Right lobe of liver (tissue), 6 donors: Measurements from ENCODE around the gene CEND1. TPM values are rescaled to one million over a fixed set of nuclear protein-coding genes. Genes with fewer than 3 reads are reported as not detected.

ENCODE experiments used
- ATAC-seq, 4 donors: fragments of 200-7000 bp; cut with Tn5 transposase; one replicate each; pipeline ENCODE4 v1.9.1; 2020; ENCODE audit warnings: mild to moderate bottlenecking in 4 of 4, moderate library complexity in 4 of 4
- DNase-seq, 3 donors: peaks; one replicate each; pipeline ENCODE4 v3.0.0-alpha.2; 2020
- H3K27ac ChIP-seq, 3 donors: fragments of 200-600 bp; one replicate each; pipeline ENCODE4 v1.8.0; 2022
- H3K27me3 ChIP-seq, 2 donors: fragments of 200-600 bp; one replicate each; pipeline ENCODE4 v1.8.0; 2022
- H3K36me3 ChIP-seq, 4 donors: fragments of 200-600 bp; sonication (generic) in 1 of 4; one replicate each; pipeline versions ENCODE4 v1.5.1 to v1.8.0; 2017 to 2022; ENCODE audit warnings: control low read depth in 1 of 4
- H3K4me1 ChIP-seq, 4 donors: fragments of 200-600 bp; sonication (generic) in 1 of 4; one replicate each; pipeline versions ENCODE4 v1.5.1 to v1.8.0; 2017 to 2022; ENCODE audit warnings: control low read depth in 1 of 4
- H3K4me3 ChIP-seq, 3 donors: fragments of 200-600 bp; one replicate each; pipeline ENCODE4 v1.8.0; 2022
- H3K9me3 ChIP-seq, 4 donors: fragments of 200-600 bp; sonication (generic) in 1 of 4; one replicate each; pipeline versions ENCODE4 v1.5.1 to v1.8.0; 2017 to 2022; ENCODE audit warnings: control low read depth in 1 of 4
- POLR2A ChIP-seq: fragments of 450-650 bp; IDR thresholded peaks from one replicate; pipeline ENCODE4 v1.6.1; 2017; ENCODE audit warnings: antibody characterized with exemption, mild to moderate bottlenecking
- WGBS: methylation state at CpG from one replicate; pipeline ENCODE4 v1.1.6; 2018; ENCODE audit warnings: low coverage, low lambda C conversion rate; ENCODE audit not compliant: insufficient coverage; ENCODE audit errors: missing lambda C conversion rate; 5-methylcytosine and 5-hydroxymethylcytosine counted together
- intact Hi-C, 2 donors: fragments of 100-400 bp; cut with DNase I; formaldehyde crosslinking; loops; one replicate each; pipeline versions ENCODE4 v1.11.2 to v1.14.1; 2022
- total RNA-seq, 6 experiments: library from RNA; depleted of rRNA in 2 of 6; stranded (reverse); fragments of >200 nt in 2 of 6; fragmentation: NEBNext Ultra II Directional in 3 of 6; extraction: Animal tissue kit (Norgen Biotek cat#: 25700) in 3 of 6; gene quantifications; one replicate each; pipeline versions ENCODE4 v1.1.0 to v1.2.4, GENCODE V29; 2016 to 2023
- TF ChIP-seq, protein P1 (sequence below), 4 donors: fragments of 200-600 bp in 3 of 4; fragments of 450-650 bp in 1 of 4; IDR thresholded peaks; one replicate each; pipeline versions ENCODE4 v1.5.1 to v1.8.0; 2016 to 2022; ENCODE audit warnings: antibody characterized with exemption in 4 of 4, mild to moderate bottlenecking in 2 of 4
- donor health status: DM: no; HTN: yes; CAD: no.
- donor health status: DM: no; HTN: no; CAD: no.
- donor health status: DM: no; HTN: no; CAD: no.
- donor health status: DM: no; HTN: yes; CAD: no.
- donor health status: DM: no; HTN: yes; CAD: no.

CEND1 gene
- total RNA-seq, 6 experiments from 2014 or later = not detected

GRCh38 chr11:815675-816432, 26.0 kb upstream of the CEND1 start:
- Histone ChIP-seq H3K27me3 (no peaks in the 10 kb centered on the region), H3K4me3 (no peak overlapping the region), H3K4me1 (peaks cover 0 to 21% (median 5%) of the 10 kb centered on the region in 4 donors), H3K9me3 (no peaks in the 10 kb centered on the region), H3K27ac (no peak overlapping the region), H3K36me3 (peaks cover 0 to 29% (median 0%) of the 10 kb centered on the region in 4 donors)
- DNase-seq = no peak
- intact Hi-C loops = no loop called here
- ATAC-seq = no peak
- no peak for TF ChIP-seq POLR2A
- TF ChIP-seq, protein P1, sequence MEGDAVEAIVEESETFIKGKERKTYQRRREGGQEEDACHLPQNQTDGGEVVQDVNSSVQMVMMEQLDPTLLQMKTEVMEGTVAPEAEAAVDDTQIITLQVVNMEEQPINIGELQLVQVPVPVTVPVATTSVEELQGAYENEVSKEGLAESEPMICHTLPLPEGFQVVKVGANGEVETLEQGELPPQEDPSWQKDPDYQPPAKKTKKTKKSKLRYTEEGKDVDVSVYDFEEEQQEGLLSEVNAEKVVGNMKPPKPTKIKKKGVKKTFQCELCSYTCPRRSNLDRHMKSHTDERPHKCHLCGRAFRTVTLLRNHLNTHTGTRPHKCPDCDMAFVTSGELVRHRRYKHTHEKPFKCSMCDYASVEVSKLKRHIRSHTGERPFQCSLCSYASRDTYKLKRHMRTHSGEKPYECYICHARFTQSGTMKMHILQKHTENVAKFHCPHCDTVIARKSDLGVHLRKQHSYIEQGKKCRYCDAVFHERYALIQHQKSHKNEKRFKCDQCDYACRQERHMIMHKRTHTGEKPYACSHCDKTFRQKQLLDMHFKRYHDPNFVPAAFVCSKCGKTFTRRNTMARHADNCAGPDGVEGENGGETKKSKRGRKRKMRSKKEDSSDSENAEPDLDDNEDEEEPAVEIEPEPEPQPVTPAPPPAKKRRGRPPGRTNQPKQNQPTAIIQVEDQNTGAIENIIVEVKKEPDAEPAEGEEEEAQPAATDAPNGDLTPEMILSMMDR (IDR thresholded peaks at IDR 0.05) = no peak
- WGBS = 92% methylated on average over 1 of the region's 11 CpGs

- no peak overlapping the region for H3K4me3 ChIP-seq
- H3K27ac ChIP-seq = no peak overlapping the region
- no peak for ATAC-seq
- no peak for TF ChIP-seq POLR2A
- TF ChIP-seq, protein P1 (IDR thresholded peaks at IDR 0.05) = no peak
- intact Hi-C loops = no loop called here
- H3K4me1 ChIP-seq = peaks cover 0 to 17% (median 6%) of the 10 kb centered on the region in 4 donors
- no peaks in the 10 kb centered on the region for H3K27me3 ChIP-seq
- H3K36me3 ChIP-seq = peaks cover 0 to 29% (median 0%) of the 10 kb centered on the region in 4 donors
- no peak for DNase-seq
- no peaks in the 10 kb centered on the region for H3K9me3 ChIP-seq
- no CpG with 5 or more reads among the region's 9 CpGs for WGBS
Observed at GRCh38 chr11:813456-814096, 23.7 kb upstream of the CEND1 start.

DNA sequence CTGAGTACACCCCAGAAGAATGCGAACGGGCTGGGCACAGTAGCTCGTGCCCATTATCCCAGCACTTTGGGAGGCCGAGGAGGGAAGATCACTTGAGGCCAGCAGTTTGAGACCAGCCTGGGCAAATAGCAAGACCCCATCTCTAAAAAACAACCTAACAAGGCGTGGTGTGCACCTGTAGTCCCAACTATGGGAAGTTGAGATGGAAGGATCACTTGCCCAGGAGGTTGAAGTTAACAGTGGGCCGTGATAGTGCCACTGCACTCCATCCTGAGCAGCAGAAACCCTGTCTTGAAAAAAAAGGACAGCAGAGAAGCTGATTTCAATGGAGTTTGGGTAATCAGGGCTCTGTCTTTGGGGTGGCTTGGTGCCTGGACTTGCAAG, 23.2 kb upstream of the CEND1 start:
- no peak overlapping the region for H3K27ac ChIP-seq
- H3K27me3 ChIP-seq = no peaks in the 10 kb centered on the region
- H3K9me3 ChIP-seq = no peaks in the 10 kb centered on the region
- DNase-seq (no peak), ATAC-seq (no peak)
- peaks cover 0 to 22% (median 8%) of the 10 kb centered on the region in 4 donors for H3K4me1 ChIP-seq
- TF ChIP-seq POLR2A = no peak
- TF ChIP-seq, protein P1 (IDR thresholded peaks at IDR 0.05) = no peak
- peaks cover 0 to 29% (median 0%) of the 10 kb centered on the region in 4 donors for H3K36me3 ChIP-seq
- WGBS = 84% methylated on average over 5 of the region's 6 CpGs
- intact Hi-C loops = no loop called here
- no peak overlapping the region for H3K4me3 ChIP-seq

DNA sequence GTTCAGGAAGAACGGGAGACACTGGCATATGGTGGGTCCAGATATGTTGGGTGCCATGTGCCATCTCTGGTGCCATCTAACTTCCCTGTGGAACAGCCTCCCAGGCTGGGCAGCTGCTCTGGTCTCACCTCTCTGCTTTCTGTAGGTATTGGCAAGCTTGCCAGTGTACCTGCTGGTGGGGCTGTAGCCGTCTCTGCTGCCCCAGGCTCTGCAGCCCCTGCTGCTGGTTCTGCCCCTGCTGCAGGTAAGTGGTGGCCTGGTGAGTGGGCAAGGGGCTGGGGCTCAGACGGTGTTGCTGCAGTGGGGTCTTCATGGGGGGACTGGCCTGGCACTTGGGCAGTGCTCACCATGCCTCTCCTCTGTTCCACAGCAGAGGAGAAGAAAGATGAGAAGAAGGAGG, 22.5 kb upstream of the CEND1 start:
- H3K4me1 ChIP-seq = peaks cover 0 to 22% (median 8%) of the 10 kb centered on the region in 4 donors
- ATAC-seq (no peak), DNase-seq (no peak)
- TF ChIP-seq POLR2A = no peak
- TF ChIP-seq, protein P1 (IDR thresholded peaks at IDR 0.05) = no peak
- no peak overlapping the region for H3K27ac ChIP-seq
- H3K36me3 ChIP-seq = peaks cover 0 to 29% (median 0%) of the 10 kb centered on the region in 4 donors
- H3K9me3 ChIP-seq = no peaks in the 10 kb centered on the region
- WGBS = no CpG with 5 or more reads among the region's 3 CpGs
- H3K4me3 ChIP-seq = no peak overlapping the region
- H3K27me3 ChIP-seq = no peaks in the 10 kb centered on the region
- intact Hi-C loops = no loop called here
